HL-60/S4 treated with retinoic acid at 250 ng/mL for 4 days and 3 days (cell line): Measurements from ENCODE around the gene GNPDA1.

Experiments
- in situ Hi-C: fragments of 300-500 bp; cut with MboI; formaldehyde crosslinking; loops from 2 replicates; pipeline ENCODE4 v1.7.0; 2022; ENCODE audit warnings: low sequenced_read_pairs

GNPDA1 gene

GRCh38 chr5:141960018-141960417, 52.8 kb downstream of the GNPDA1 start:
- in situ Hi-C loops = no loop called here

GRCh38 chr5:141958546-141959172, 54.2 kb downstream of the GNPDA1 start:
- in situ Hi-C loops = loop anchor here (10.0 kb wide), 1 partner anchor 284 kb away; no protein-coding TSS in a partner anchor

GRCh38 chr5:141958113-141958512, 54.7 kb downstream of the GNPDA1 start, which contains the start of gene PCDH12:
PCDH12 (minus strand) TSS chr5:141958202; CDS start chr5:141957851, 351 bp downstream.
- in situ Hi-C loops = loop anchor here (10.0 kb wide), 1 partner anchor 283 kb away; no protein-coding TSS in a partner anchor

- in situ Hi-C loops = loop anchor here (10.0 kb wide), 1 partner anchor 283 kb away; no protein-coding TSS in a partner anchor
These were observed 55.3 kb downstream of the GNPDA1 start for GRCh38 chr5:141957367-141957996.

- in situ Hi-C loops = loop anchor here (10.0 kb wide), 1 partner anchor 279 kb away; no protein-coding TSS in a partner anchor
These were observed 58.6 kb downstream of the GNPDA1 start for GRCh38 chr5:141954194-141954593.

- in situ Hi-C loops = loop anchor here (10.0 kb wide), 1 partner anchor 277 kb away; no protein-coding TSS in a partner anchor
These were observed 60.8 kb downstream of the GNPDA1 start for GRCh38 chr5:141952020-141952419.

GRCh38 chr5:141951332-141951781, 61.5 kb downstream of the GNPDA1 start:
- in situ Hi-C loops = loop anchor here (10.0 kb wide), 1 partner anchor 277 kb away; no protein-coding TSS in a partner anchor
